A549 (cell line): ENCODE data around the gene AVPI1.
A peak's percentile ranks its signal among the peaks of the same experiment; 100 is the strongest.

Experiments
- CBX2 ChIP-seq: fragments of 200-600 bp; sonication (generic); IDR thresholded peaks from 2 replicates; pipeline ENCODE4 v1.6.1; 2016; ENCODE audit warnings: low read depth, mild to moderate bottlenecking, borderline replicate concordance
- CHD2 ChIP-seq: fragments of 150-350 bp; IDR thresholded peaks from 2 replicates; pipeline ENCODE4 v1.6.1; 2014; ENCODE audit warnings: low read length; ENCODE audit not compliant: partially characterized antibody
- CHD4 ChIP-seq: fragments of 200-600 bp; sonication (generic); IDR thresholded peaks from 2 replicates; pipeline ENCODE4 v1.6.1; 2016; ENCODE audit warnings: antibody characterized with exemption, mild to moderate bottlenecking, borderline replicate concordance
- FOSB ChIP-seq: fragments of 250-450 bp; sonication (Bioruptor Pico); IDR thresholded peaks from 2 replicates; pipeline ENCODE4 v1.5.0; 2020; ENCODE audit warnings: mild to moderate bottlenecking, moderate library complexity
- NR3C1 ChIP-seq: fragments of >200 bp; sonication (Bioruptor Twin); formaldehyde crosslinking; IDR thresholded peaks from 3 replicates; pipeline ENCODE4 v1.6.1; 2017
- POLR2A ChIP-seq: IDR thresholded peaks from 2 replicates; pipeline ENCODE4 v1.6.1; 2012; ENCODE audit warnings: mild to moderate bottlenecking, low read length
- POLR2AphosphoS2 ChIP-seq: conservative IDR thresholded peaks from 2 replicates; pipeline ENCODE4 v1.6.1; 2012; ENCODE audit warnings: low read length, improper control_type of control experiment, inconsistent platforms
- RCOR1 ChIP-seq: fragments of 150-350 bp; IDR thresholded peaks from 2 replicates; pipeline ENCODE4 v1.6.1; 2014; ENCODE audit warnings: antibody characterized with exemption, low read length, low read depth
- ZSCAN20 ChIP-seq: fragments of 250-450 bp; sonication (Bioruptor Pico); IDR thresholded peaks from 2 replicates; pipeline ENCODE4 v1.8.0; 2022; ENCODE audit warnings: mild to moderate bottlenecking, moderate library complexity
- TF ChIP-seq, protein P1 (sequence below): fragments of >200 bp; sonication (Bioruptor Twin); formaldehyde crosslinking; IDR thresholded peaks from 3 replicates; pipeline ENCODE4 v1.5.1; 2016
- TF ChIP-seq, protein P2 (sequence below): IDR thresholded peaks from 2 replicates; pipeline ENCODE4 v1.6.1; 2012

DNA sequence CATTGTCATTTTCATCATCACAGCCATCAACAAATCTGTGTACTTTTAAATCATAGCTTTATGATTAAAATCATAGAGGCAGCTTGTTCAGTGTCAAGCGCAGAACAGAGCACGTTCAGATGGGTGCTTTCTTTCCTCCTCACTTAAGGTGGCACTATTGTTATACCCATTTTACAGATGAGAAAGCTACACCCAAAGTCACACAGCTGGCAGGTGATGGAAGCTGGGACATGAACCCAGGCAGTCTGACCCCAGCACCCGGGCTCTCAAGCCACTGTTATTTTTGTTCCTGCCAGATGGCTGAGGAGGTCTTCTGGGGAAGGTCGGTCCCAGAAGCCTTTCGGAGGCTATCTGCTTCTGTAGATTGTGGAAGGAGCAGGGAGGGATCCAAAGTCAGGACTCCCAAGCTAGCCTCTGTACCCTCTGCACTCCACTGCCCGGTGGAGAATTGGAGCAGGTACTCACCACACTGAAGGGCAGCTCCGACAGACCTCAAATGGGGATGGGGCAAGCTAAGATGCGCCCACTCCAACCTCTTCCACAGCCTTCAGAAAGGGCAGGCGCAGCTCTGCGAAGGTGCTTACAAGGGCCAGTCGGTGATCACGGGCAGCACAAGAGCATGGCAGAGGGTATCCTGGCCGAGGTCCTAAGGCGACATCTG is 610 bp downstream of the AVPI1 start:
- TF ChIP-seq, protein P1, sequence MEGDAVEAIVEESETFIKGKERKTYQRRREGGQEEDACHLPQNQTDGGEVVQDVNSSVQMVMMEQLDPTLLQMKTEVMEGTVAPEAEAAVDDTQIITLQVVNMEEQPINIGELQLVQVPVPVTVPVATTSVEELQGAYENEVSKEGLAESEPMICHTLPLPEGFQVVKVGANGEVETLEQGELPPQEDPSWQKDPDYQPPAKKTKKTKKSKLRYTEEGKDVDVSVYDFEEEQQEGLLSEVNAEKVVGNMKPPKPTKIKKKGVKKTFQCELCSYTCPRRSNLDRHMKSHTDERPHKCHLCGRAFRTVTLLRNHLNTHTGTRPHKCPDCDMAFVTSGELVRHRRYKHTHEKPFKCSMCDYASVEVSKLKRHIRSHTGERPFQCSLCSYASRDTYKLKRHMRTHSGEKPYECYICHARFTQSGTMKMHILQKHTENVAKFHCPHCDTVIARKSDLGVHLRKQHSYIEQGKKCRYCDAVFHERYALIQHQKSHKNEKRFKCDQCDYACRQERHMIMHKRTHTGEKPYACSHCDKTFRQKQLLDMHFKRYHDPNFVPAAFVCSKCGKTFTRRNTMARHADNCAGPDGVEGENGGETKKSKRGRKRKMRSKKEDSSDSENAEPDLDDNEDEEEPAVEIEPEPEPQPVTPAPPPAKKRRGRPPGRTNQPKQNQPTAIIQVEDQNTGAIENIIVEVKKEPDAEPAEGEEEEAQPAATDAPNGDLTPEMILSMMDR: peak; percentile 15; the same call in 2 of the 3 replicates
- TF ChIP-seq FOSB: no peak
- TF ChIP-seq CHD4: peak; percentile 84
- no peak for TF ChIP-seq NR3C1
- TF ChIP-seq, protein P2, sequence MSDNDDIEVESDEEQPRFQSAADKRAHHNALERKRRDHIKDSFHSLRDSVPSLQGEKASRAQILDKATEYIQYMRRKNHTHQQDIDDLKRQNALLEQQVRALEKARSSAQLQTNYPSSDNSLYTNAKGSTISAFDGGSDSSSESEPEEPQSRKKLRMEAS: no peak
- TF ChIP-seq POLR2A: no peak
- TF ChIP-seq CBX2: no peak
- no peak for TF ChIP-seq CHD2
- TF ChIP-seq RCOR1: 0 out of 2 replicates have a peak, but pooled peaks have one; percentile 62
- TF ChIP-seq ZSCAN20 (CRISPR knock-in tag): no peak
- TF ChIP-seq POLR2AphosphoS2: no peak
